CD4-positive, alpha-beta memory T cell (primary cell): ENCODE data around the gene POU2AF3. TPM values are rescaled to one million over a fixed set of nuclear protein-coding genes. Genes with fewer than 3 reads are reported as not detected.
"Not testable (repeated sequence)": the region's sequence is repeated elsewhere in the genome, so short reads cannot be mapped to it uniquely, and the experiment has no call there.

Experiments used
- CTCF ChIA-PET: fragments of 350-600 bp; sonication (Branson Sonifier 250); formaldehyde crosslinking; loops from one replicate; lab custom pipeline; 2021; ENCODE audit warnings: inconsistent platforms; ENCODE audit not compliant: partially characterized antibody; lab: Charles Lee
- POLR2A ChIA-PET: fragments of 350-600 bp; sonication (Branson Sonifier 250); formaldehyde crosslinking; loops from one replicate; lab custom pipeline; 2021; ENCODE audit not compliant: partially characterized antibody; lab: Charles Lee
- DNase-seq, 5 donors: peaks; one replicate each; pipeline versions ENCODE4 v3.0.0 to v3.0.0-alpha.2; 2020 to 2022; ENCODE audit warnings: mixed read lengths in 1 of 5
- H3K27ac ChIP-seq: one replicate; pipeline ENCODE4 v1.7.0; 2013; ENCODE audit warnings: low read depth, low read length
- H3K27me3 ChIP-seq: 2 replicates; pipeline ENCODE4 v1.7.0; 2013; ENCODE audit warnings: mild to moderate bottlenecking, low read length, moderate library complexity; ENCODE audit not compliant: insufficient read depth
- H3K36me3 ChIP-seq: 2 replicates; pipeline ENCODE4 v1.7.0; 2013; ENCODE audit warnings: mild to moderate bottlenecking, low read length, moderate library complexity; ENCODE audit not compliant: insufficient read depth
- H3K4me1 ChIP-seq: 2 replicates; pipeline ENCODE4 v1.7.0; 2013; ENCODE audit warnings: mild to moderate bottlenecking, low read length, moderate library complexity; ENCODE audit not compliant: insufficient read depth
- H3K4me3 ChIP-seq, 2 donors: one replicate each; pipeline ENCODE4 v1.7.0; 2013; ENCODE audit warnings: low read length in 2 of 2, mild to moderate bottlenecking in 1 of 2
- H3K9me3 ChIP-seq, 2 donors: one replicate each; pipeline ENCODE4 v1.7.0; 2013; ENCODE audit warnings: low read length in 2 of 2, control low read depth in 1 of 2; ENCODE audit not compliant: control insufficient read depth in 1 of 2
- H3K27ac Mint-ChIP-seq, 7 donors: one replicate each; pipeline ENCODE4 v1.8.0; 2020 to 2021; ENCODE audit warnings: mixed read lengths in 7 of 7, mild to moderate bottlenecking in 6 of 7, inconsistent platforms in 3 of 7, moderate library complexity in 3 of 7
- H3K27me3 Mint-ChIP-seq, 2 donors: one replicate each; pipeline ENCODE4 v1.8.0; 2020 to 2021; ENCODE audit warnings: mixed read lengths in 2 of 2
- H3K36me3 Mint-ChIP-seq, 2 donors: one replicate each; pipeline ENCODE4 v1.8.0; 2020 to 2021; ENCODE audit warnings: mixed read lengths in 2 of 2, inconsistent platforms in 1 of 2, mild to moderate bottlenecking in 1 of 2
- H3K4me1 Mint-ChIP-seq, 4 donors: one replicate each; pipeline ENCODE4 v1.8.0; 2020 to 2021; ENCODE audit warnings: mixed read lengths in 4 of 4, mild to moderate bottlenecking in 1 of 4
- H3K4me3 Mint-ChIP-seq, 8 donors: one replicate each; pipeline ENCODE4 v1.8.0; 2020 to 2021; ENCODE audit warnings: mixed read lengths in 8 of 8, mild to moderate bottlenecking in 7 of 8, moderate library complexity in 6 of 8, inconsistent platforms in 3 of 8
- H3K9me3 Mint-ChIP-seq, 8 donors: one replicate each; pipeline ENCODE4 v1.8.0; 2020 to 2021; ENCODE audit warnings: mixed read lengths in 8 of 8, mild to moderate bottlenecking in 5 of 8, inconsistent platforms in 3 of 8, moderate library complexity in 1 of 8
- intact Hi-C: fragments of 100-400 bp; cut with micrococcal nuclease; formaldehyde crosslinking; loops from one replicate; pipeline ENCODE4 v1.15.1; 2023
- polyA plus RNA-seq, 2 donors: library from polyadenylated mRNA; unstranded; fragments of 300-500 nt; fragmentation: Illumina TruSeq; gene quantifications; one replicate each; pipeline ENCODE4 v1.2.3, GENCODE V29; 2021
- total RNA-seq, 2 experiments: library from RNA; stranded (reverse); gene quantifications; one replicate each; pipeline ENCODE4 v1.2.3, GENCODE V29; 2021

Gene POU2AF3
- total and polyA plus RNA-seq, 4 experiments from 2014 or later = not detected

GRCh38 chr11:111285189-111286091 is 12.9 kb upstream of the POU2AF3 start:
- Mint-ChIP-seq H3K27ac (no peak overlapping the region), H3K4me1 (no peaks in the 10 kb centered on the region), H3K9me3 (no peaks in the 10 kb centered on the region), H3K4me3 (no peak overlapping the region), H3K27me3 (peaks cover 0 to 2% of the 10 kb centered on the region in 2 donors), H3K36me3 (no peaks in the 10 kb centered on the region)
- CTCF ChIA-PET = interaction anchor here (0.8 to 12.0 kb wide), 4 partner anchors 13 to 161 kb away, joined by 3 to 233 read pairs (median 72); no protein-coding TSS in a partner anchor
- Histone ChIP-seq H3K27ac (no peak overlapping the region), H3K9me3 (no peaks in the 10 kb centered on the region), H3K4me3 (no peak overlapping the region), H3K36me3 (no peaks in the 10 kb centered on the region), H3K27me3 (no peaks in the 10 kb centered on the region), H3K4me1 (no peaks in the 10 kb centered on the region)
- intact Hi-C loops = loop anchor here (10.0 kb wide), 1 partner anchor 559 kb away; no protein-coding TSS in a partner anchor
- POLR2A ChIA-PET = no interaction called here
- DNase-seq = no peak

GRCh38 chr11:111291764-111292163 is 6.6 kb upstream of the POU2AF3 start:
- H3K9me3 Mint-ChIP-seq = no peaks in the 10 kb centered on the region
- POLR2A ChIA-PET = no interaction called here
- H3K27ac ChIP-seq = no peak overlapping the region
- no peak overlapping the region for H3K27ac Mint-ChIP-seq
- peaks cover 2 to 10% of the 10 kb centered on the region in 2 donors for H3K27me3 Mint-ChIP-seq
- no peak for DNase-seq
- H3K36me3 Mint-ChIP-seq = no peaks in the 10 kb centered on the region
- H3K4me1 Mint-ChIP-seq = no peaks in the 10 kb centered on the region
- H3K4me3 ChIP-seq = no peak overlapping the region
- CTCF ChIA-PET = interaction anchor here (1.7 to 2.7 kb wide), 2 partner anchors 10 to 131 kb away, joined by 5 to 13 read pairs; no protein-coding TSS in a partner anchor
- H3K4me1 ChIP-seq = no peaks in the 10 kb centered on the region
- no peak overlapping the region for H3K4me3 Mint-ChIP-seq
- H3K9me3 ChIP-seq = no peaks in the 10 kb centered on the region
- no peaks in the 10 kb centered on the region for H3K36me3 ChIP-seq
- no peaks in the 10 kb centered on the region for H3K27me3 ChIP-seq
- intact Hi-C loops = no loop called here

- H3K4me3 ChIP-seq, H3K27ac Mint-ChIP-seq, DNase-seq, H3K36me3 Mint-ChIP-seq, H3K9me3 ChIP-seq, H3K27ac ChIP-seq, H3K4me1 Mint-ChIP-seq, intact Hi-C loops, H3K4me3 Mint-ChIP-seq, POLR2A ChIA-PET, H3K4me1 ChIP-seq, H3K27me3 ChIP-seq, H3K9me3 Mint-ChIP-seq, H3K36me3 ChIP-seq: not testable (repeated sequence)
- CTCF ChIA-PET = interaction anchor here (1.7 to 2.7 kb wide), 2 partner anchors 11 to 130 kb away, joined by 5 to 13 read pairs; no protein-coding TSS in a partner anchor
- peaks cover 2 to 15% of the 10 kb centered on the region in 2 donors for H3K27me3 Mint-ChIP-seq
These were observed 5.9 kb upstream of the POU2AF3 start for GRCh38 chr11:111292408-111292807.

GRCh38 chr11:111296196-111296595 is 2.1 kb upstream of the POU2AF3 start:
- Mint-ChIP-seq H3K36me3 (no peaks in the 10 kb centered on the region), H3K4me3 (no peak overlapping the region), H3K9me3 (no peaks in the 10 kb centered on the region), H3K27me3 (peaks cover 14 to 27% of the 10 kb centered on the region in 2 donors), H3K4me1 (peaks cover 1 to 12% (median 4%) of the 10 kb centered on the region in 4 donors), H3K27ac (no peak overlapping the region)
- H3K9me3 ChIP-seq = no peaks in the 10 kb centered on the region
- no peaks in the 10 kb centered on the region for H3K27me3 ChIP-seq
- H3K4me3 ChIP-seq = no peak overlapping the region
- no peaks in the 10 kb centered on the region for H3K4me1 ChIP-seq
- intact Hi-C loops = no loop called here
- ChIA-PET CTCF (no interaction called here), POLR2A (no interaction called here)
- H3K27ac ChIP-seq = no peak overlapping the region
- no peaks in the 10 kb centered on the region for H3K36me3 ChIP-seq
- DNase-seq = no peak

- Mint-ChIP-seq H3K36me3 (no peaks in the 10 kb centered on the region), H3K9me3 (no peaks in the 10 kb centered on the region), H3K27ac (no peak overlapping the region), H3K4me1 (peaks cover 1 to 12% (median 4%) of the 10 kb centered on the region in 4 donors), H3K4me3 (peak overlapping the region in 1 of 8 donors; percentile 29), H3K27me3 (peaks cover 14 to 38% of the 10 kb centered on the region in 2 donors)
- intact Hi-C loops = no loop called here
- ChIA-PET CTCF (no interaction called here), POLR2A (no interaction called here)
- no peaks in the 10 kb centered on the region for H3K9me3 ChIP-seq
- no peak for DNase-seq
- H3K4me3 ChIP-seq = no peak overlapping the region
- H3K27me3 ChIP-seq = no peaks in the 10 kb centered on the region
- no peaks in the 10 kb centered on the region for H3K4me1 ChIP-seq
- H3K27ac ChIP-seq = no peak overlapping the region
- no peaks in the 10 kb centered on the region for H3K36me3 ChIP-seq
These were observed 650 bp upstream of the POU2AF3 start for GRCh38 chr11:111297696-111298095.

GRCh38 chr11:111299101-111300026 is 1.0 kb downstream of the POU2AF3 start:
- Histone ChIP-seq H3K9me3 (no peaks in the 10 kb centered on the region), H3K27me3 (no peaks in the 10 kb centered on the region), H3K4me1 (no peaks in the 10 kb centered on the region), H3K4me3 (no peak overlapping the region), H3K27ac (no peak overlapping the region), H3K36me3 (no peaks in the 10 kb centered on the region)
- peak overlapping the region in 2 of 8 donors; percentile 6 to 22 for H3K4me3 Mint-ChIP-seq
- intact Hi-C loops = no loop called here
- ChIA-PET POLR2A (no interaction called here), CTCF (no interaction called here)
- no peak overlapping the region for H3K27ac Mint-ChIP-seq
- H3K36me3 Mint-ChIP-seq = no peaks in the 10 kb centered on the region
- DNase-seq = no peak
- H3K9me3 Mint-ChIP-seq = no peaks in the 10 kb centered on the region
- peaks cover 18 to 38% of the 10 kb centered on the region in 2 donors for H3K27me3 Mint-ChIP-seq
- H3K4me1 Mint-ChIP-seq = peaks cover 1 to 12% (median 4%) of the 10 kb centered on the region in 4 donors

GRCh38 chr11:111300569-111300968 is 2.2 kb downstream of the POU2AF3 start:
- H3K27ac Mint-ChIP-seq = peak overlapping the region in 1 of 7 donors; percentile 38
- H3K4me3 Mint-ChIP-seq = no peak overlapping the region
- H3K4me1 Mint-ChIP-seq = peaks cover 1 to 12% (median 4%) of the 10 kb centered on the region in 4 donors
- H3K36me3 Mint-ChIP-seq = no peaks in the 10 kb centered on the region
- H3K4me3 ChIP-seq = no peak overlapping the region
- H3K27me3 Mint-ChIP-seq = peaks cover 18 to 45% of the 10 kb centered on the region in 2 donors
- no peaks in the 10 kb centered on the region for H3K36me3 ChIP-seq
- no peaks in the 10 kb centered on the region for H3K9me3 Mint-ChIP-seq
- ChIA-PET CTCF (no interaction called here), POLR2A (no interaction called here)
- no peaks in the 10 kb centered on the region for H3K27me3 ChIP-seq
- intact Hi-C loops = no loop called here
- no peak for DNase-seq
- no peaks in the 10 kb centered on the region for H3K9me3 ChIP-seq
- H3K4me1 ChIP-seq = no peaks in the 10 kb centered on the region
- no peak overlapping the region for H3K27ac ChIP-seq
